Measurements from ENCODE around the gene SNRNP25.

SNRNP25 gene

GRCh38 chr16:66309-67182 lies 12.9 kb downstream of the SNRNP25 start:
- no peak overlapping the region for H3K27ac ChIP-seq (ENCODE audit: extremely low read depth, low read depth, low read length)
- no peaks in the 10 kb centered on the region for H3K9me3 ChIP-seq (ENCODE audit: control insufficient read depth, insufficient read depth, low read depth, low read length)
- no peak overlapping the region for H3K4me3 ChIP-seq (ENCODE audit: low read depth, low read length)
- H3K4me1 ChIP-seq (ENCODE audit: control insufficient read depth, insufficient read depth, low read length), result peaks cover 3% of the 10 kb centered on the region; the same call in 1 of the 2 replicates
- ChIA-PET POLR2A (interaction anchor here (0.7 to 1.9 kb wide), 8 partner anchors 11 to 297 kb away, joined by 3 to 13 read pairs (median 4); partner anchors contain the start of genes MPG, POLR3K and SNRNP25), CTCF (interaction anchor here (0.6 to 6.3 kb wide), 26 partner anchors 8 to 296 kb away, joined by 3 to 245 read pairs (median 5); partner anchors contain the start of genes HBQ1, POLR3K and SNRNP25)
- no peak for TF ChIP-seq ZNF791 (tag by site-specific recombination; IDR thresholded peaks at IDR 0.05)
- H3K36me3 ChIP-seq (ENCODE audit: control insufficient read depth in 2 of 2, insufficient read depth in 1 of 2, low read length in 2 of 2), result peaks cover 0 to 28% of the 10 kb centered on the region in 2 experiments; a peak in 1 of 3 replicates

- ChIA-PET POLR2A (no interaction called here), CTCF (interaction anchor here (3.1 to 6.3 kb wide), 3 partner anchors 8 to 29 kb away, joined by 25 to 245 read pairs (median 34); no protein-coding TSS in a partner anchor)
- Histone ChIP-seq H3K4me1 (ENCODE audit: control insufficient read depth, insufficient read depth, low read length) (peaks cover 3% of the 10 kb centered on the region; the same call in 1 of the 2 replicates), H3K4me3 (ENCODE audit: low read depth, low read length) (no peak overlapping the region), H3K36me3 (ENCODE audit: control insufficient read depth in 2 of 2, insufficient read depth in 1 of 2, low read length in 2 of 2) (peaks cover 0 to 25% of the 10 kb centered on the region in 2 experiments; a peak in 1 of 3 replicates), H3K27ac (ENCODE audit: extremely low read depth, low read depth, low read length) (no peak overlapping the region), H3K9me3 (ENCODE audit: control insufficient read depth, insufficient read depth, low read depth, low read length) (no peaks in the 10 kb centered on the region)
- TF ChIP-seq ZNF18 (tag by site-specific recombination; IDR thresholded peaks at IDR 0.05) (no peak), ZIC2 (tag by site-specific recombination; IDR thresholded peaks at IDR 0.05) (peak; percentile 100), BCL11A (tag by site-specific recombination; IDR thresholded peaks at IDR 0.05; ENCODE audit: low read depth) (no peak), ELK4 (IDR thresholded peaks at IDR 0.05; ENCODE audit: borderline replicate concordance, low read depth, low read length) (no peak), CTCF (tag by site-specific recombination; IDR thresholded peaks at IDR 0.05) (no peak), GLIS1 (tag by site-specific recombination; IDR thresholded peaks at IDR 0.05) (peak; percentile 70), SP2 (tag by site-specific recombination; IDR thresholded peaks at IDR 0.05) (peak; percentile 26; the same call in 1 of the 2 replicates), ZNF133 (tag by site-specific recombination; IDR thresholded peaks at IDR 0.05) (no peak), ZNF426 (tag by site-specific recombination; IDR thresholded peaks at IDR 0.05) (no peak), ZNF558 (tag by site-specific recombination; IDR thresholded peaks at IDR 0.05) (no peak), ZNF433 (tag by site-specific recombination; IDR thresholded peaks at IDR 0.05; ENCODE audit: low read depth) (no peak), ZNF548 (tag by site-specific recombination; IDR thresholded peaks at IDR 0.05) (no peak), ZNF621 (tag by site-specific recombination; IDR thresholded peaks at IDR 0.05) (no peak), OVOL3 (tag by site-specific recombination; IDR thresholded peaks at IDR 0.05) (no peak), ZFHX2 (tag by site-specific recombination; conservative IDR thresholded peaks at IDR 0.05) (peak; percentile 57), EGR2 (tag by site-specific recombination; IDR thresholded peaks at IDR 0.05; ENCODE audit: low read depth) (peak; percentile 47; the same call in 1 of the 2 replicates), ZBTB17 (tag by site-specific recombination; IDR thresholded peaks at IDR 0.05) (no peak), ZSCAN18 (tag by site-specific recombination; IDR thresholded peaks at IDR 0.05) (no peak), HOXC10 (CRISPR knock-in tag; IDR thresholded peaks at IDR 0.05) (no peak), ZNF174 (tag by site-specific recombination; IDR thresholded peaks at IDR 0.05) (no peak), ATF2 (tag by site-specific recombination; IDR thresholded peaks at IDR 0.05; ENCODE audit: low read depth) (no peak), YY2 (tag by site-specific recombination; IDR thresholded peaks at IDR 0.05) (no peak), ZNF768 (tag by site-specific recombination; IDR thresholded peaks at IDR 0.05) (no peak), ZNF514 (tag by site-specific recombination; IDR thresholded peaks at IDR 0.05) (no peak), ZNF24 (tag by site-specific recombination; IDR thresholded peaks at IDR 0.05) (no peak), ZNF785 (tag by site-specific recombination; IDR thresholded peaks at IDR 0.05) (no peak)
These were observed 13.7 kb downstream of the SNRNP25 start for GRCh38 chr16:67183-67791.
